D721Med (cell line): ENCODE measurements around the gene PTPRCAP.
"Not testable (repeated sequence)": the region's sequence is repeated elsewhere in the genome, so short reads cannot be mapped to it uniquely, and the experiment has no call there.

ENCODE experiments used
- DNase-seq: peaks from one replicate; pipeline ENCODE4 v3.0.0; 2011; ENCODE audit warnings: low spot score; ENCODE audit not compliant: insufficient read length
- FAIRE-seq: peaks from 2 replicates; lab custom pipeline; 2011; peaks lifted over from hg19 to GRCh38; lab: Jason Lieb, UNC
- CTCF ChIP-seq: IDR thresholded peaks from 2 replicates; pipeline ENCODE4 v1.5.1; 2012; ENCODE audit warnings: mild to moderate bottlenecking, control low read depth; ENCODE audit not compliant: insufficient read depth; ENCODE audit errors: missing control alignments

Gene PTPRCAP

GRCh38 chr11:67433536-67434394 lies 3.7 kb downstream of the PTPRCAP start:
- FAIRE-seq, result no peak
- no peak for TF ChIP-seq CTCF
- no peak for DNase-seq

DNA sequence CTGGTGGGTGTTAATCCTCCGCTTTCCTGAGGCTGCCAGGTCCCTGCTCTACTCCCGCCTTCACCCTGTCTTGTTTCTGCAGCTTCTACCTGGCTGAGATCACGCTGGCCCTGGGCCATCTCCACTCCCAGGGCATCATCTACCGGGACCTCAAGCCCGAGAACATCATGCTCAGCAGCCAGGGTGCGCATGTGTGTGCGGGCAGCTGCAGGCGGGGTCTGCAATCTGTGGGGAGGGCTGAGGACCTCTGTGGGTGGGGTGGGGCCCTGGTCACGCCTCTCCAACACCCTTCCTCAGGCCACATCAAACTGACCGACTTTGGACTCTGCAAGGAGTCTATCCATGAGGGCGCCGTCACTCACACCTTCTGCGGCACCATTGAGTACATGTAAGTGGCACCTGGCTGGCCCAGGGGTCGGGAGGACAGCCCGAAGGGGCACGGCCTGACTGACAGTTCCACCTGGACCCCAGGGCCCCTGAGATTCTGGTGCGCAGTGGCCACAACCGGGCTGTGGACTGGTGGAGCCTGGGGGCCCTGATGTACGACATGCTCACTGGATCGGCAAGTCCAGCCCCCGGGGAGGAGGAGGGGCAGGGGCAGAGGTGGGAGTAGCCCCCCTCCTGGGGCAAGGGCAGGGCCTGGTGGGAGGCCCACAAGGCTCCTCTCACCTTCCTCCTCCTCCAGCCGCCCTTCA lies 4.7 kb downstream of the PTPRCAP start:
- FAIRE-seq, result no peak
- no peak for DNase-seq
- no peak for TF ChIP-seq CTCF

DNA sequence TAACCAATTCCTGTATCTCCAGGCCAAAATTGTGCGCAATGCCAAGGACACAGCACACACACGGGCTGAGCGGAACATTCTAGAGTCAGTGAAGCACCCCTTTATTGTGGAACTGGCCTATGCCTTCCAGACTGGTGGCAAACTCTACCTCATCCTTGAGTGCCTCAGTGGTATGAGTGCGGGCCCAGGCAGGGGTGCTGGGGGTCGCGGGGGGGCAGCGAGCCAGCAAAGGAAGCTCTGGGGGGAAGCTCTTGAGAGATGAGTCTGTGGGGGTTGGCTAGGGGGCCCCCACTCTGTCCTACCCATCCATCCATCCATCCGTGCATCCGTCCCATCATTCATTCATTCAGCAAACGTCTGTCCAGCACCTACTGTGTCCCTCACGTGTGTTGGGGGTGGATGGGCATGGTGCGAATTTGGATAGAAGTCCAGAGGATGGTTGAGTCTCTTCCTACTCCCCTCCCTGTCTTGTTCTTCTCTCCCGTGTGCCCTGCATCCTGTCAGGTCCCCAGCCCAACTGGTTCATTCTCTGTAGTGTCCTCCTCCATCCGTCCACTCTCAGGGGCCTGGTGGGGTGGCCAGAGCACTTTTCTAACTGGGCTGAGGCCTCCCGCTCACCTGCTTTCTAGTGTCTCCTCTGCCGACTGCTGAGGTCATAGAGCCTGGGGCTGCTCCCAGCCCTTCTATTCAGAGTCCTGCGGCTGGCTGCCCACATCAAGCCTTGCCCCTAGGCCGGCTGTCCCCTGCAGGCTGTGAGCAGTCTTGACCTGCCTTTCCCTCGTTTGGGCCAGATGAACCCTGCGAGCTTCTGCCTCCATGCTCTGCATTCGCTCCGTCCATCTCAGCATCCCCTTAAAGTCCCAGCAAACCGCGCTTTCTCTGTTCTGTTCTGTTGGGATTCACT lies 5.9 kb downstream of the PTPRCAP start:
- FAIRE-seq, result no peak
- TF ChIP-seq CTCF, result no peak

GRCh38 chr11:67429722-67430121 lies 7.8 kb downstream of the PTPRCAP start:
- DNase-seq (no peak), FAIRE-seq (no peak)
- no peak for TF ChIP-seq CTCF

More for the DNA sequence above, 5.9 kb downstream of the PTPRCAP start:
- no peak for DNase-seq

DNA sequence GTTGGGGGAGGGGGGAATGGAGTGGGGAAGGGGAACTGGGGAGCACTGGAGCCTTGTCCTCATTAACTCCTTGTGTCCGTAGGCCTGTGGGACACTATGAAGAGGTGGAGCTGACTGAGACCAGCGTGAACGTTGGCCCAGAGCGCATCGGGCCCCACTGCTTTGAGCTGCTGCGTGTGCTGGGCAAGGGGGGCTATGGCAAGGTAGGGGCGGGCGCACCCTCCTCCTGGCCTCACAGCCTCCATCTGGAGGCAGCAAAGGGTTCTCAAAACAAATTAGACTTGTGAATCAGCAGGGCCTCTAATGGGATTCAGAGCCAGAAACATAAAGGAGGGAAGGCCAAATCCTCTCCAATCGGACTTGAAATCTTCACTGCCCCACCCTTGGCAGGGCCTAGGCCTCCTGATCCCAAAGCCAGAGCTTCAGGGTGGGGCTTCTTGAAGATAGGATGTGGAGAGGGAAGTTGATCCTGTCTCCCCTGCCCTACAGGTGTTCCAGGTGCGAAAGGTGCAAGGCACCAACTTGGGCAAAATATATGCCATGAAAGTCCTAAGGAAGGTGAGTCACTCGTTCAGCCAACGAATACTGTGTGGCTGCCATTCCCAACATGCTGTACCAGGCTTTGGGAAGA lies 8.3 kb downstream of the PTPRCAP start:
- no peak for TF ChIP-seq CTCF
- FAIRE-seq, result no peak
- DNase-seq, result no peak

DNA sequence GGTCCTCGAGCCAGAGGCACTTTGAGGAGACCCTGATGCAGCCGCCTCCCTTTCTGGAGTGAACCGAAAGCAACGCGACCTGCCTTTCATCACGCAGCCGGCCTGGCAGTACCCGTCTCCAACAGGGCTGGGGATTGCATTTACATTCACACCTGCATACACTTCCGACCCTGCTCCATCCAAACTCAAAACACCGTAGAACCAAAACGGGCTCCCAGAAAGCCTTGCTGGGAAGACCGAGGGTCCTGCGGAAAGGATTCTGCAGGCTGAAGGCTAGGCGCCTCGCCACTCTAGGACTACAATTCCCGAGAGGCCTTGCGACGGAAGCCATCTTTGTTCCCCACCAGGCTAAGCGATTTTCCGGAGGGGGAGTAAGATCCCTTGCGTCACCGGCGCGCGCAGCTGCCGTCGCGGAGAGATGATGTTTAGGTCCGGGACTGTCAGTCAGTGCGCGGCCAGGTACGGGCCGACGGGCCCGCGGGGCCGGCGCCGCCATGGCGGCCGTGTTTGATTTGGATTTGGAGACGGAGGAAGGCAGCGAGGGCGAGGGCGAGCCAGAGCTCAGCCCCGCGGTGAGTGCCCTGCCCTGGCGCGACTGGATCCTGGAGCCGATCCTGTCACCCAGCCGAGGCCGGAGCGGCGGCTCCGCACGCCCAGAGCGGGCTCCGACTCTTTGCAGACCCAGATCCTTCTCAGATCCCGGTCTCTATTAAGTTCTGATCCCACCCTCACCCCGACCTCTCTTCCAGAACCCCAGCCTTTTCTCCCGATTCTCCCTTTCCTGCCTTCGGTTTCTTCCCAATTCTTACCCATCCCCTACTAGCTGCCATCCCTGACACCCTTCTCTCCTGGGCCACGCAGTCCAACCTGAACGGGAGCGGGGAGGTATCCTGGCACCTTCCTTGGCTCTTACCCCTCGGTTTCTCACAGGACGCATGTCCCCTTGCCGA lies 9.2 kb downstream of the PTPRCAP start, which contains the start of gene RPS6KB2:
Gene RPS6KB2, plus strand, starts transcription at position 443 of the 950 bp plus-strand sequence. Its CDS starts 52 bp downstream, at position 495.
- DNase-seq (peak; percentile 100), FAIRE-seq (no peak)
- TF ChIP-seq CTCF, result no peak

- DNase-seq, FAIRE-seq: not testable (repeated sequence)
Measured at GRCh38 chr11:67427364-67427859, 10.1 kb downstream of the PTPRCAP start.
